ENCODE data around the gene TPGS2. TPM values are rescaled to one million over a fixed set of nuclear protein-coding genes. Genes with fewer than 3 reads are reported as not detected.

Gene TPGS2
- polyA plus RNA-seq, 1 donor from 2014 or later: 217 TPM

DNA sequence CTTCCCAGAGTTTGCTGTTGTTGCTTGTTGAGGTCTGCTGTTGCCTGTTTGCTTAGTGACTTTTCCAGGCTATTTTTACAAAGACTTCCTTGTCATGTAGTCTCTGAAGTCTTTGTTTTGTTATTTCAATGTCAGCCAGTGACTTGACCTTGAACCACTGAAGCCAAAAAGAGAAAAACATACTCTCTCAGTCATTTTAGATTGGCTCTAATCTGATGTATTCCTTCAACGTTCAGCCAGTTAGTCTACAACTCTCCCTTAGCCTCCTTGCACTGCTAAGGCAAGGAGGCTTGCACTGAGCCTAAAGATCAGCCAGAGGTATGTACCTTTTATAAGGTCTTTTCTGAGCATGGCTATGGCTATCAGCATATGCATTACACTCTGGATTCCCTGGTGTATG is 28.0 kb upstream of the TPGS2 start:
- Histone ChIP-seq H3K27me3 (ENCODE audit: insufficient read depth, low read depth, low read length) (no peaks in the 10 kb centered on the region), H2AFZ (ENCODE audit: low read depth, low read length) (no peak overlapping the region), H3F3A (ENCODE audit: insufficient read depth, low read length, poor library complexity, severe bottlenecking) (no peaks in the 10 kb centered on the region), H3K27ac (ENCODE audit: low read length) (no peak overlapping the region), H3K79me2 (replicated peaks; ENCODE audit: insufficient read depth, low read length) (no peaks in the 10 kb centered on the region), H3K9me3 (ENCODE audit: low read length) (no peaks in the 10 kb centered on the region), H3K4me2 (ENCODE audit: low read length) (no peak overlapping the region), H4K20me1 (ENCODE audit: insufficient read depth) (no peaks in the 10 kb centered on the region), H3K36me3 (ENCODE audit: insufficient read depth, low read length) (no peaks in the 10 kb centered on the region), H3K9ac (ENCODE audit: low read length) (no peak overlapping the region), H3K9me2 (ENCODE audit: insufficient read depth, low read length) (no peaks in the 10 kb centered on the region), H3K4me3 (ENCODE audit: low read length) (no peak overlapping the region)
- TF ChIP-seq, protein P1, sequence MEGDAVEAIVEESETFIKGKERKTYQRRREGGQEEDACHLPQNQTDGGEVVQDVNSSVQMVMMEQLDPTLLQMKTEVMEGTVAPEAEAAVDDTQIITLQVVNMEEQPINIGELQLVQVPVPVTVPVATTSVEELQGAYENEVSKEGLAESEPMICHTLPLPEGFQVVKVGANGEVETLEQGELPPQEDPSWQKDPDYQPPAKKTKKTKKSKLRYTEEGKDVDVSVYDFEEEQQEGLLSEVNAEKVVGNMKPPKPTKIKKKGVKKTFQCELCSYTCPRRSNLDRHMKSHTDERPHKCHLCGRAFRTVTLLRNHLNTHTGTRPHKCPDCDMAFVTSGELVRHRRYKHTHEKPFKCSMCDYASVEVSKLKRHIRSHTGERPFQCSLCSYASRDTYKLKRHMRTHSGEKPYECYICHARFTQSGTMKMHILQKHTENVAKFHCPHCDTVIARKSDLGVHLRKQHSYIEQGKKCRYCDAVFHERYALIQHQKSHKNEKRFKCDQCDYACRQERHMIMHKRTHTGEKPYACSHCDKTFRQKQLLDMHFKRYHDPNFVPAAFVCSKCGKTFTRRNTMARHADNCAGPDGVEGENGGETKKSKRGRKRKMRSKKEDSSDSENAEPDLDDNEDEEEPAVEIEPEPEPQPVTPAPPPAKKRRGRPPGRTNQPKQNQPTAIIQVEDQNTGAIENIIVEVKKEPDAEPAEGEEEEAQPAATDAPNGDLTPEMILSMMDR (IDR thresholded peaks at IDR 0.05; ENCODE audit: poor library complexity, severe bottlenecking): no peak
- TF ChIP-seq RAD21 (conservative IDR thresholded peaks at IDR 0.05) (no peak), TAF1 (IDR thresholded peaks at IDR 0.05; ENCODE audit: low read depth) (no peak), EP300 (conservative IDR thresholded peaks at IDR 0.05; ENCODE audit: poor library complexity, severe bottlenecking) (no peak)
- TF ChIP-seq, protein P2, sequence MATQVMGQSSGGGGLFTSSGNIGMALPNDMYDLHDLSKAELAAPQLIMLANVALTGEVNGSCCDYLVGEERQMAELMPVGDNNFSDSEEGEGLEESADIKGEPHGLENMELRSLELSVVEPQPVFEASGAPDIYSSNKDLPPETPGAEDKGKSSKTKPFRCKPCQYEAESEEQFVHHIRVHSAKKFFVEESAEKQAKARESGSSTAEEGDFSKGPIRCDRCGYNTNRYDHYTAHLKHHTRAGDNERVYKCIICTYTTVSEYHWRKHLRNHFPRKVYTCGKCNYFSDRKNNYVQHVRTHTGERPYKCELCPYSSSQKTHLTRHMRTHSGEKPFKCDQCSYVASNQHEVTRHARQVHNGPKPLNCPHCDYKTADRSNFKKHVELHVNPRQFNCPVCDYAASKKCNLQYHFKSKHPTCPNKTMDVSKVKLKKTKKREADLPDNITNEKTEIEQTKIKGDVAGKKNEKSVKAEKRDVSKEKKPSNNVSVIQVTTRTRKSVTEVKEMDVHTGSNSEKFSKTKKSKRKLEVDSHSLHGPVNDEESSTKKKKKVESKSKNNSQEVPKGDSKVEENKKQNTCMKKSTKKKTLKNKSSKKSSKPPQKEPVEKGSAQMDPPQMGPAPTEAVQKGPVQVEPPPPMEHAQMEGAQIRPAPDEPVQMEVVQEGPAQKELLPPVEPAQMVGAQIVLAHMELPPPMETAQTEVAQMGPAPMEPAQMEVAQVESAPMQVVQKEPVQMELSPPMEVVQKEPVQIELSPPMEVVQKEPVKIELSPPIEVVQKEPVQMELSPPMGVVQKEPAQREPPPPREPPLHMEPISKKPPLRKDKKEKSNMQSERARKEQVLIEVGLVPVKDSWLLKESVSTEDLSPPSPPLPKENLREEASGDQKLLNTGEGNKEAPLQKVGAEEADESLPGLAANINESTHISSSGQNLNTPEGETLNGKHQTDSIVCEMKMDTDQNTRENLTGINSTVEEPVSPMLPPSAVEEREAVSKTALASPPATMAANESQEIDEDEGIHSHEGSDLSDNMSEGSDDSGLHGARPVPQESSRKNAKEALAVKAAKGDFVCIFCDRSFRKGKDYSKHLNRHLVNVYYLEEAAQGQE (IDR thresholded peaks at IDR 0.05; ENCODE audit: borderline replicate concordance): no peak

DNA sequence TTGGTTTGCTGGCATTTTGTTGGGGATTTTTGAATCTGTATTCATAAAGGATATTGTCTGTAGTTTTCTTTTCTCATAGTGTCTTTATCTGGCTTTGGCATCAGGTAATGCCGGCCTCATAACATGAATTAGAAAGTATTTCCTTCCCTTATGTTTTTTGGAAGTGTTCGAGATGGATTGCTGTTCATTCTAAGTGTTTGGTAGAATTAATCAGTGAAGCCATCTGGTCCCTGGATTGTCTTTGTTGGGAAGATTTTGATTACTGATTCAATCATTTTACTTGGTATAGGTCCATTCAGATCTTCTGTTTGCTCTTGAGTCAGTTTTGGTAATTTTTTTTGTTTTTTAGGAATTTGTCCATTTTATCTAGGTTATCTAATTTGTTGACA is 22.4 kb upstream of the TPGS2 start:
- H3K27me3 ChIP-seq (ENCODE audit: insufficient read depth, low read depth, low read length): no peaks in the 10 kb centered on the region
- H3K9me3 ChIP-seq (ENCODE audit: low read length): no peaks in the 10 kb centered on the region
- no peak overlapping the region for H3K4me2 ChIP-seq (ENCODE audit: low read length)
- no peak overlapping the region for H3K9ac ChIP-seq (ENCODE audit: low read length)
- no peaks in the 10 kb centered on the region for H3K36me3 ChIP-seq (ENCODE audit: insufficient read depth, low read length)
- no peaks in the 10 kb centered on the region for H3F3A ChIP-seq (ENCODE audit: insufficient read depth, low read length, poor library complexity, severe bottlenecking)
- no peaks in the 10 kb centered on the region for H3K9me2 ChIP-seq (ENCODE audit: insufficient read depth, low read length)
- no peak overlapping the region for H2AFZ ChIP-seq (ENCODE audit: low read depth, low read length)
- H3K79me2 ChIP-seq (replicated peaks; ENCODE audit: insufficient read depth, low read length): no peaks in the 10 kb centered on the region
- H3K27ac ChIP-seq (ENCODE audit: low read length): no peak overlapping the region
- no peak for TF ChIP-seq SMC3 (conservative IDR thresholded peaks at IDR 0.05; ENCODE audit: poor library complexity)
- no peak for TF ChIP-seq MXI1 (conservative IDR thresholded peaks at IDR 0.05; ENCODE audit: poor library complexity, severe bottlenecking)
- TF ChIP-seq, protein P2 (IDR thresholded peaks at IDR 0.05; ENCODE audit: borderline replicate concordance): no peak
- no peak for TF ChIP-seq RAD21 (conservative IDR thresholded peaks at IDR 0.05)
- no peak for TF ChIP-seq TAF1 (IDR thresholded peaks at IDR 0.05; ENCODE audit: low read depth)
- TF ChIP-seq POLR2AphosphoS5 (IDR thresholded peaks at IDR 0.05): no peak
- TF ChIP-seq EP300 (conservative IDR thresholded peaks at IDR 0.05; ENCODE audit: poor library complexity, severe bottlenecking): no peak
- no peak for TF ChIP-seq EZH2 (IDR thresholded peaks at IDR 0.05; ENCODE audit: borderline replicate concordance, insufficient read depth, low read length, poor library complexity, severe bottlenecking)
- TF ChIP-seq, protein P1 (IDR thresholded peaks at IDR 0.05; ENCODE audit: poor library complexity, severe bottlenecking): no peak
- H3K4me3 ChIP-seq (ENCODE audit: low read length): no peak overlapping the region
- no peaks in the 10 kb centered on the region for H4K20me1 ChIP-seq (ENCODE audit: insufficient read depth)

Measured in neural cell (in vitro differentiated cells).